Stimulated activated CD8-positive, alpha-beta memory T cell treated with anti-CD3 and anti-CD28 coated beads, Interleukin-15, amount 100 ng/mL, for 24 hours (primary cell): Measurements from ENCODE around the gene ATXN7L2.

Source experiments
- DNase-seq: peaks from one replicate; pipeline ENCODE4 v3.0.0-alpha.2; 2020; ENCODE audit warnings: low read depth

Gene ATXN7L2

DNA sequence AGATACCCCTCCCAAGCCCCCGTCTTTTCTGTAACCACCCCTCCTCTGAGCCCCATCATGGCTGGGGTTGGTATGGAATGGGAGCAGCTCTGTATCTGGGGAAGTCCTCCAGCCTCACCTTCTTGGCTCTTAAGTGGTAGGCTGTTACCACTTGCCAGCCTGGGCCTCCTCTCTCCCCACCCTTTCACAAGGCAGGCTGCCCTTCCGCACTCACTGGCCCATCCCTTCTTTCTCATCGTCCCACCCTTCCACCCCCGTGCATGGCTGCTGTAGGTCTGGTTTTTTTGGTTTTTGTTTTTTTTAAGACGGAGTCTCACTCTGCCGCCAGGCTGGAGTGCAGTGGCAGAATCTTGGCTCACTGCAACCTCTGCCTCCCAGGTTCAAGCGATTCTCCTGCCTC, 15.4 kb downstream of the ATXN7L2 start:
- DNase-seq, result no peak

DNA sequence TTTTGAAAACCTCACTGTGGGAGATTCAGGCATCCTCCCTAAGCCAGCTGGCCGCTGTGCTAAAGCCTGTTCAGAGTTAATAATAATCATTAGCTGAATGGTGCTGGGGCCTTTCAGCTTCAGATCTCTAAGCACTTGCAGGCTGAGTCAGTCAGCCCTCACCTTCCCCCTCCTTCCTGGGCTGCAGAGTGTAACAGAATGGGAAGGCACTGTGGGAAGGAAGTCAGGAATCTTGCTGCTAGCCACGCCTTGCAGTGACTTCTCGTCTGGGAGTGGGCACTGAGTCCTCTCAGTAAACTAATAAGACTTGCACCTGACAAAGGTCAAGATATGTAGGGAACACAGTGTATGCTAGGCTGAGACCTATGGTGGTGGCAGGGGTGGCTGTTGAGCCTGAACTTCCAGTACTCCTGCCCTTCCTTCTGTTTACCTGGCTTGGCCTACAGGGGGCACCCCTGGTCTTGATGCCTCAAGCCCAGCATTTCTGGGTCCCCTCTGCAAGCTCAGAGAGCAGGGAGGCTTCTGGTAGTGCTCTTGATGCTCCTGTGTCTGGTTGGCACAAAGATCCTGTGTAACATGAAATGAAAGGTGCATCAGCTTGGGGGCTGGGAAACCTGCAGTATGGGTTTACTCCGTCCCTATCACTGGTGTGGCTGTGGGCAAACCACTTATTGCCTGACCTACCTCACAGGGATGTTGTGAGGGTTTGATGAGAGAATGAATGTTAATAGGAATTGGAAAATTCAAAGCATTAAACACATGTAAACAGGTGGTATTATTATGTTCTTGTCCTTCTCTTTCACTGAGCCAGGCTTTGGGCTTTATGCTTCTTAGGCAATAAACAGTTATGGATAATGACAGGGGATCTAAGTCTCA, 16.2 kb downstream of the ATXN7L2 start:
- no peak for DNase-seq

DNA sequence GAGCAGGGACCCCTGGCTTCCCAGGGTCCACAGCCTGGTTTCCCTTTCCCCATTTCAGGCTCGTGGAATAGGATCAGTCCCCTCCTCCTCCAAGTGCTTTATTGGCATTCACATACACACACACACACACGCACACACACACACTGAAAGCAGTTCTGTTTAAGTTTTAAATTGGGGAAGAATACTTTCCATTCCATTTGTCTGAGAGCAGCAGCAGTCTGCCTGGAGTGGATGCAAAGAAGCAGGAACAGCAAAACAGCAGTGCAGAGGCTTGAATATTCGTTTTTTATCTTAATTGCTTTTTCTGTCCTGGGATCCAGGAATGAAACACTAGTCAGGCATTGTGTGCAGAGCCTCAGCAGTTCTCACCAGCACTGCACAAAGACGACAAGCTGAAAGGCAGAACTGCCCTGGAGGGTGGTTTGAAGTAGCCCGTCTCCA, 17.3 kb downstream of the ATXN7L2 start:
- DNase-seq, result no peak

DNA sequence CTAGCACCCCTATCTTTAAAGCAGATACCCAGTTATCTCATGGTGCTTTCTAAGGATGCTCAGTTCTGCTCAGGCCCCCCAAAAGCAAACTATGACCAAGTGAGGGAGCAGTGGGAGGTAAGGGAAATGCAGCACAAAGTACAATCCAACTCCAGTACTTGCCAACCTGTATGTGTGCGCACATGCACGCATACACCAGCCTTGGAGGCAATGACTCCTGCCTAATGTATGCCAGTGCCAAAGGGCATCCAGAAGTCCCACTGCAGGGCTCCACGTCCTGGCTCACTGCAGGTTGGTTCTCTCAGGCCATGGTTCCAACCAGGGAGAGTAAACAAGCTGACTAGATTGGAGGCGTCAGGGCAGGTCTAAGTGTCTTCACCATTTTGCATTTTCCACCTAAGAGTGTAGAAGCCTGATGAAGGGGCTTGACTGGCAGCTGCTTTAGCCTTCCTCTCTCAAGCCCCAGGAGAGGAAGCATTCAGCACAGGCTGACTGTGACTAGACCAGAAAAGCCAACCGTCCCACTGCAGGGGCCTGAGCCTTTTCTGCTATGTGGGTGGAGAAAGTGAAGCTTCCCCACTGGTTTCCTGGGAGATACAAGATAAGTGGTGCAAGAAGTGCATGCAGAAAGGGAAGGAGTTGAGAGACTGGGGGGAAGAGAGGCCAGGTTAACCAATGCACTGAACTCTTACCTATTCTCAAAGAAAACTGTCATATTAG, 18.1 kb downstream of the ATXN7L2 start:
- no peak for DNase-seq

DNA sequence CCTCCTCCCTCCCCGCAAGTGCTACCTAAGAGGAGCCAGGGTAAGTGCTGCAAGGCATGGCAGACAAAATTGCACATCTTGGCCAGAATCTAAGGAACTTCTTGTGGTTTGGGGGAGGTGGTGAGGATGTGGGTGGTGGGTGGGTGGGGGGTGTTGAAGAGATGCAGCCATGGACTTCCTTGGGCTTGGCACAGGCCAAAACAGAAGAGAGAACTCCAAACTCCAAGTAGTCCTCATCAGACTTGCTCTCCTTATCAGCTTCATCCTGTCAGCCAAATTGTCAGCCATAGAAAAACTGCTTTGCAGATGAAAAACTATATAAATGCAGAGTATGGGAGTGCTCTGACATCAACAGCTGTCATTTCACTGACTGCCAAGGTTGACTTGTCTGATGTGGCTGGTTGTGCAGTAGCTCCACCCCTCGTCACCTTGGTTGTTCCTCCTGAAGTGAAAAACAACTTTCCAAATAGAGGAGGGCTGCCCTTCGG, 18.7 kb downstream of the ATXN7L2 start:
- DNase-seq, result no peak

DNA sequence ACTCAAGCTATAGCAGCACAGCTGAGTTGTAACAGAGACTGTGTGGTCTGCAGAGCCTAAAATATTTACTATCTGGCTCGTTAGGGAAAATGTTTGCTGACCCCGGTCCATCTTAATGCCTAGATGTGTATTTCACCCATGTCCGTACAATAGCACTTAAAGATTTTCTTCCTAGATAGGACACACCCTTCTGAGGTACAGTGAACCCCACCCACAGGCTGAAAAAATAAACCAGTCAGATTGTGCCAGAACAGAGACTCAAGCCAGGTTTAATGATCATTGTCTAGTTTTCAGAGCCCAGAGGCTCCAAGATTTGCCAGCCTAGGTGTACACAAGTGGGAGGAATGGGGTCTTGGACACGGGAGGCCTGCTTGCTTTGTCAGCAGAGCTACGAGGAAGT, 20.2 kb downstream of the ATXN7L2 start:
- no peak for DNase-seq

DNA sequence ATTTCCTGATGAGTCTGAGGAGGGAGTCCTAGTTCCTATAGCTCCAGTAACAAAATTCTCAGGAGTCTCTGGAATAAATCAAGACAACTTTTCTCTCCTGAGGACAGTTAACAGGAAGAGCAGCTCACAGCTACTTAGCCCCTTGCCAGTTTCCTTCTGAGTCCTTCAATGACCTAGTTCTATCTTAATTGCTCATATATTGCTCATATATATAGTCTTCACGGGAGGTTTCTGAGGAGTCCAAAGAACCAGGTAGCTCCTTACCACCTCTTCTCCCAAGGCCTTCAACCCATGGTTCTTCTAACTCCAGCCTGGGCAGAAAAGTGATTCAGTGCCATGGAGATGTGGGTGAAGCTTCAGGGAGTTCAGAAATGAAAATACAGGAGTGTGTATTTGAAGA, 21.3 kb downstream of the ATXN7L2 start:
- no peak for DNase-seq

DNA sequence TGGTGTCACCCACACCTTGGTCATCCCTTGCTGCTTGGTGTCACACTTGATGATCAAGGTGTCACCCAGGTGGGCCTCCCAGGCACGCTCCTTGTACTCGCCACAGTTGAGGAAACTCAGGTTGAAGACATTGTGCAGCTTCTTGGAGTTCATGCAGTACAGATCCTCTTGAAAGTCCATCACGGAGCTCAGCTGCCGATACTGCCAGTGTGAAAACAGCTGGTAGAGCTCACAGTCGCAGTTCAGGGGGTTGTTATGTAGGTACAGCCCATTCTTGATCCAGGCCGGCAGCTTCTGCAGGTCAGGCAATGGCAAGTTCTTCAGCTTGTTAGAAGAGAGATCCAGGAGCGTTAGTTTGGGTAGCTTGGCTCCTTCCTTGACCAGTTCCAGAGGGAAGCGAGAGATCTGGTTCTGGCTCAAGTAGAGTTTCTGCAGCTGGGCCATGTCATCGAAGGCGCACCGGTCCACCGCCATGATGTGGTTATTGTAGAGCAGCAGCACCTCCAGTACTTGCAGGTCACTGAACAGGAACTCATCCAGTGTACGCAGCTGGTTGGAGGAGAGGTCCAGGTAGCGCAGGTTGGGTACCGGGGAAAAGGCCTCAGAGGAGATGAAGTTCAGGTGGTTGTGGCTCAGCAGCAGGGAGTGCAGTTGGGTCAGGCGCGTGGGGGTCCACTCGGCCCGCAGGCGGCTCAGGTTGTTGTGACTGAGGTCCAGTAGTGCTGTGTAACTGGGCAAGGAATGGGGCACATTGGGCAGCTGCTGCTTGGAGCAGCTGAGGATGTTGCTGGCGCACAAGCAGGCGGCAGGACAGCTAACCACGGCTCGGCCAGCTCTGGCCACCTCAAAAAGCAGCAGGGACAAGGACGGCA, 24.5 kb downstream of the ATXN7L2 start:
- DNase-seq, result no peak

DNA sequence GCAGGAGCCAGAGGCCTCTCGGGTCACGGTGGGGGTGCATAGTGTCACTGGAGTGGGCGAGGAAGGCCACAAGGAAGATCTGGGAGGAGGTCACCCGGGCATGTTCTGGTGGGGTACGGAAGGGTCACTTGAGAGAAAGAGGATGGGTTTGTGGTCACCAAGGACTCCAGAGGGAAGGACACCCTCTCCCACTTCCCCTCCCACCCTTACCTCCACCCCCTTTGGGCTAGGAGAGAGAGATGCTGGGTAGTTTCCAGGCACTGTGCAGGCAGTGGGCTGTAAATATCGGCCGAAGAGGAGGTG, 25.1 kb downstream of the ATXN7L2 start:
- no peak for DNase-seq

DNA sequence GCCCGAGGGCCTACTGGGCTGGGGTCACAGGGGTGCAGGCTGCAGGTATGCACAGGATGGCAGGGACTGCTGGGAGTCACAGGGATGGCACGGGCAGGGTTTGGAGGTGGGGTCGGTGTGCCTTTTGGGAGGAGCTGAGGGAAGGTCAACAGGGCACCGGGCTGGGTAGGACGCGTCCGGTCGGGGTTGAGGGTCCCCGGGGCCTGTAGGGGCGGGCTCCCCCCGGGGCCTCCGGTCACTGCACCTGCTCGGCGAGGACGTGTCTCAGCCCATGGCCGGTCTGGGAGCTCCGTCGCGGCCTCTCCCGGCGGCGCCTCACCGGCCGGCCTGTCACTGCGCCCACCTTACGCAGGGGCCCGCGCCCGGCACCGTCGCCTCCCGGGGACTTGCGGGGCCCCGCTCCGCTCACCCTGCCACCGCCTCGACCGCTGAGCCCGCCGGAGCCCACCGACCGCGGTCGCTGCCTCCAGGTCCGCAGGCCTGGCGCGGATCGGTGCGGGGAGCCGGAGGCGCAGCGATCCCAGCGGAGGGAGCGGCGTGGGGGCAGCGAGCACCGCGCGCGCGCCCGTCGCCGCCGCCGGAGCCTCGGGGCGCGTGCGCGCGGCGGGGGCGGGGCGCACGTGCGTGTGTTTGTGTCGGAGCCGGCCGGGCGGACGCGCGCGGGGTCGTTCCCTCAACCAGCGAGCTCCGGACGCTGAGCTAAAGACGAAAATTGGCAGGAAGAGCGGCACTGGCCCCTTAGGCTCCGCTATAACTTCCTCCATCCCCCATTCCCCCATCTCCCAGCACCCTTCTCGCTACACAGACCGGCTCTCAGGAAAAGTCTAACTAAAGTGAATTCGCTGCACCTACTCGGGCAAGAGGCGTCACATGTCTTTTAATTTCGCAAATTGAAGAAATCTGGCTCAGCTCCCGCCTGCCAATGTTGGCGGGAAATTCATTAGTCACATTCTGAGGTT, 25.8 kb downstream of the ATXN7L2 start, which contains the start of gene AMIGO1:
Gene AMIGO1, minus strand, starts transcription at position 552 of the 959 bp plus-strand sequence. CDS start 815 bp downstream, outside the sequence.
- peak; percentile 40 for DNase-seq

DNA sequence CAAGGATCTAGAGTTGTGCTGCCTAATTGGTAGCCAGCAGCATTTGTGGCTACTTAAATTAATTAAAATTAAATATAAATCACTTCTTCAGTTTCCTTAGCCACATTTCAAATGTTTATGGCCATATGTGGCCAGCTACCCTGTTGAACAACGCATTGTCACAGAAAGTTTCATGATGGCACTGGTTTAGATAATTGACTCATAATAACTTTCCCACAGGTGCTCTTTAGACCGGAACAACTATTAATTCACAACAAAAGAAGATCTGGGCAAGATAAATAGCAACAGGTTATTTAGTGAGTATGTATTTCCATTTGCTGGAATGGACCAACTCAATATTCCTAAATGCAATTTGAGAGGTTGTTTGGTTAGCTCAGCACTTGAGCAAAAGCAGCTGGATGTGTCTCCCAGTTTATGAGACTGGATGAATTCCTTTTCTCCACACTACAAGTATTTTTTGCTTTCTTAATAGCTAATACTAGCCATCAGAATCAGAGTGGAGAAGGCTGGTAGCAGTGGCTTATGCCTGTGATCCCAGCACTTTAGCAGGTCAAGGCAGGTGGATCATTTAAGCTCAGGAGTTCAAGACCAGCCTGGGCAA, 29.5 kb downstream of the ATXN7L2 start:
- no peak for DNase-seq

DNA sequence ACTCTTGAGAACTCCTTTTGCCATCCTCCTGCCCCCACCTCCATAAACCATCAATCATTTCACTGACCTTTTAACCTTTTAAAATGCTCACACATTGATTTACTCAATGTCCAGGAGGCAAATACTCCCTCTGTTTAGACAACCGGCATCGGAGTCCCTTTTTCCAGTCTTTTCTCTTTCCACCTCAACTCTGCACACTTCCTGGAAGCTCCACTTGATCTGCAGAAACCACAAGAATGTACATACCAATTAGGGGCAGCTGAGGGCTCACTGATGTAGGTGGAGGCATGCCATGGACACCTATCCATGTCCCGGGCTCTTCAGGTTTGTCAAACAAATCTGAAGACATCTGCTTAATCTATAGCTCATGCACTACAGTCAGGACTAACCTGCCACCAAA, 31.1 kb downstream of the ATXN7L2 start:
- DNase-seq, result no peak

DNA sequence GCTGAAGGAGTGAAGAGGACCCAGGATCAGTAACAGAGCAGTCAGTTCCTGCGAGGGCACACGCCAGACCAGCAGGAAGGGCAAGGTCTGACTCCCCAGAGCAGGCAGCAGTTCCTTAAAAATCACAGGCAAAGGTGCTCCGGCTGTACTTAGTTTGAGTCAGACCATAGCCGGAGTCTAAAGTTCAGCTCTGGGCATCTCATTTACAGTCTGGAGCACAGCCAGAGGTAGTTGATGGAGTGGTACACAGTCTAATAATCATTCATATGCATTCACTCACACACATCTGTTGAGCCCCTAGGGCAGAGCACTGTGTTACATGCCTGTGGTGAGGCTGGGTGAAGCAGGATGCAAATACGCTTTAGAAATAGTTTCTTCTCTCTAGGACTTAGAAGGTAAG, 33.2 kb downstream of the ATXN7L2 start:
- no peak for DNase-seq

DNA sequence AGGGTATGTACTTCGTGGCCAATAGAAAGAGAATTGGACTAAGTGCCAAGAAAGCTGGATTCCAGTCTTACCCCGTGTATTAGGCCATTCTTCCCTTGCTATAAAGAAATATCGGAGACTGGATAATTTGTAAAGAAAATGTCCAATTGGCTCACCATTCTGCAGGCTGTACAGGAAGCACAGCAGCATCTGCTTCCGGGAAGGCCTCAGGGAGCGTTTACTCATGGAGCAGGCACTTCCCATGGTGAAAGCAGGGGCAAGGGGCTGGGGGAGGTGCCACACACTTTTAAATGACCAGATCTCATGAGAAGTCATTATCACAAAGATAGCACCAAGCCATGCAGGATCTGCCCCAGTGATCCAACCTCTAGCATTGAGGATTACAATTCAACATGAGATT, 33.6 kb downstream of the ATXN7L2 start:
- no peak for DNase-seq

DNA sequence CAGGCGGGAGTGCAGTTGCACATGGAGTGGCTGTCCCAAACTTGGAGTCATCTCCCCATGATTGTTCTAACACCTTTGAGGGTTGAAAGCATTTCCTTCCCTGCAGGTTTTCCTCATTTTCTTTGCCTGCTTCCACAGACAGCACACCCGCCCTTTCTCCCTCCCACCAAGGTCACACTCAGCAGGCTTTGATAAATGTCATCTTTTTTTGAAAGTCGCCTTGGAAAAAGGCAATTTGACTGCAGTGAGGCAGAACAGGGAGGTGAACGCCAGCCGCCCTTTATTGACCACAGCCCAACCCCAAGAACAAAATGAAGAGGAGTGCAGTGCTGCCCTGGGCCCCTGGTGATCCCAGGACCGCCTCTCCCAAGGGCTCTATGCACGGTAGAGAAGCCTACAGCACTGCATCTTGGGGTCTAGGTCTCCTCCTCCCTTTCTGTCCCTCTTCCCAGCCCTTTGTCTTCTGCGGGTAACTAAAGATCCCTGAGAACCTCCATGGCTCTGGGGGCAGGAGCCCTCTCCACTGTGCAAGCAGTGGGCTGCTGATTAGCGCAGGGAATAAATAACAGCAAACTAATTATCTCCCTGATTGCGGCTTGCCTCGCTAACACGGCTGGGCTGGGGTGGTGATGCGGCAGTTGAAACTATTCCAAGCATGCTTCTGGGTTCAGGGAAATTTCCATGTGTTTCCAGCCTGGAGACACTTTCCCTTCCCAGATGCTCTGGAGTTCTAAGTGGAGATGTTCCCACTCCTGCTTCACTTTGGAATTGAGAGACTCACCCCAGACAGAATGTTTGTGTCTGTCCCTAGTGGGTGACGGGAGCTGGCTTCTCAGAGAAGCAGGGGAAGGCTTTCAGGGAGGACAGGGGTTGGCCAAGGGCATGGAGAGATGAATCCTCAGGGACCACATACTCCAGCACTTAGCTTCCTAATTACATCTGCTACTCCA, 37.6 kb downstream of the ATXN7L2 start:
- no peak for DNase-seq

DNA sequence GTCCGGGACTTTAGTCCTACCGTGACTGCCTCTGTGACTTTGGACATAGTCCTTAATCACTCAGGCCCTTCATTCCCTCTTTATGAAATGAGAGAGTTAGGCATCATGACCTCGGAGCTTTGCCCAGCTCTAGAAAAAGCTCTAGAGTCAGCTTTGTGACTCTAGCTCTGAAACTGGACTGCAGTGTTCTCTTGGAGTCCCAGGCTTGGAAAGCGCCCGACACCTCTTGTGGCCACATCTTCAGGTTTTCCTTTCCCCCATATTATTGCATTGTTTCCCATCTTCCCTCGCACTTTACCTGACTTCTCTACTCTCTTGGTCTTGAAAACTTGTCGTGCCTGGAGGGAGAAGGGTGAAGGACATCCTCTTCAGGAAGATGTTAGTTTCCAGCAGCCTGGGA, 38.3 kb downstream of the ATXN7L2 start:
- no peak for DNase-seq

DNA sequence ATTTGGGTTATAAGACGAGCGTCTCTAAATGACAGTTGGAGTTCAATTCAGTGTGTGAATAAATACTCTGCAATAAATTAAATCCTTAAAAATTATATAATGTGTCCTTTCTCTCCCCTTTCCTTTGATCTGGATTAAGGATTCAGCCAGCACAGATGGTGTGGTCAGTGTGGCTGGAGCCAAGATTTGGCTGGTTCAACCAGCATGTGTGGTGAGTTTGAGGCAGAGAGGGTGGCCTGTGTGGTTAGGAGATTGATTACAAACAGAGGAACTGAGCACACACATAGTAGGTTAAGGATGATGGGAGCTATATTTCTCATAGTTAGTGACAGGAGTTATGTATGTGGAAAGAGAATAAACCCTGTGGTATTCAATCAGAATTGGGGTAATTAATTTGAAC, 40.0 kb downstream of the ATXN7L2 start:
- DNase-seq, result no peak

DNA sequence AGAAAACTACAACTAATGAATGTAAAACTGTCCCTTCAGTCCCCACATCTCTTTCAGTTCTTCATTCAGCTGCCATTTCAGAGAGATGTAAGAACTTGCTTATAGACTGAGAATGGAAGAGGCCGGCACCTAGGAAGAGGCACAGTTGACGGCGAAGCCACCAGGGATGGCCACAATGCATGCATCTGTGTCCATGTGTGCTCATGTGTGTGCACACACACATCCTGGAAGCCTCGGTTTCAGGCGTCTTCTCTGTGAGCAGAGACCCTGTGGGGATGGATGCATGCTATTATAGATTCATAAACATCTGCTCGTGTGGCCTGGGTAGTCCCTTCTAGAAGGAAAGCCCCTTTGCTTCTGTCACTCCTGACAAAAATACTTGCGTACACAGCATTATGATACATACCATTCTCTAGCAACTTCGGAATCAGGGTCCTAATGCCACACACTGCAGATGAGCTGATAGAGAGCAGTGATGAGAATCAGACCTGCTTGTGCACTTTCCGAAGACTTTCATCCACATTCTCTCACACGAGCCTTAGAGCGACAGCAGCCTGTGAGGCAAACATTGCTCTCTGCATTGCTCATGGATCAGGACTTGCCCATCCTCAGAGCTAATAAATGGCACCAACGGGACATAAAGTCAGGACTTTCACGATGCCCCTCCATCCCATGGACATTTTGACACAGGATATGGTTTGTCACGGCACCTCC, 43.5 kb downstream of the ATXN7L2 start:
- DNase-seq, result no peak
